ENCODE results near the gene ANKRD23. TPM values are rescaled to one million over a fixed set of nuclear protein-coding genes. Genes with fewer than 3 reads are reported as not detected.
A peak's percentile ranks its signal among the peaks of the same experiment; 100 is the strongest.
"Not testable (repeated sequence)": the region's sequence is repeated elsewhere in the genome, so short reads cannot be mapped to it uniquely, and the experiment has no call there.

Gene ANKRD23
- total RNA-seq, 1 donor from 2014 or later = 4.4 TPM

GRCh38 chr2:96801005-96801785 is 42.6 kb downstream of the ANKRD23 start:
- DNase-seq (ENCODE audit: low spot score) (peak; percentile 84), ATAC-seq (peak; percentile 99)

GRCh38 chr2:96800061-96801004 is 43.5 kb downstream of the ANKRD23 start:
- no peak for DNase-seq (ENCODE audit: low spot score)
- no peak for ATAC-seq

- DNase-seq (ENCODE audit: low spot score) = no peak
- ATAC-seq = no peak
Measured at GRCh38 chr2:96799623-96799935, 44.2 kb downstream of the ANKRD23 start.

- DNase-seq (ENCODE audit: low spot score) = no peak
Measured at GRCh38 chr2:96798733-96799622, 44.8 kb downstream of the ANKRD23 start.

GRCh38 chr2:96797066-96797625 is 46.7 kb downstream of the ANKRD23 start:
- DNase-seq (ENCODE audit: low spot score) (no peak), ATAC-seq (no peak)

More at GRCh38 chr2:96798733-96799622, 44.8 kb downstream of the ANKRD23 start:
- no peak for ATAC-seq

GRCh38 chr2:96796497-96796896 is 47.3 kb downstream of the ANKRD23 start:
- not testable (repeated sequence) for ATAC-seq; DNase-seq (ENCODE audit: low spot score)

GRCh38 chr2:96795076-96795475 is 48.7 kb downstream of the ANKRD23 start:
- ATAC-seq (no peak), DNase-seq (ENCODE audit: low spot score) (no peak)

GRCh38 chr2:96792772-96793749 is 50.8 kb downstream of the ANKRD23 start:
- DNase-seq (ENCODE audit: low spot score) = no peak
- no peak for ATAC-seq

- no peak for ATAC-seq
- DNase-seq (ENCODE audit: low spot score) = no peak
Measured at GRCh38 chr2:96789245-96789617, 54.6 kb downstream of the ANKRD23 start.

- DNase-seq (ENCODE audit: low spot score) (peak; percentile 81), ATAC-seq (peak; percentile 96)
Measured at GRCh38 chr2:96788442-96789244, 55.2 kb downstream of the ANKRD23 start.

Other genes starting within 250 kb of the ANKRD23 start
- gene KANSL3, start 205.7 kb downstream of the ANKRD23 start, total RNA-seq = 18.5 TPM
- gene FER1L5, start 201.3 kb downstream of the ANKRD23 start, total RNA-seq = 0.10 TPM
- 12.0 TPM for gene LMAN2L, start 104.0 kb downstream of the ANKRD23 start, total RNA-seq
- gene CNNM4, start 83.1 kb downstream of the ANKRD23 start, total RNA-seq = 3.4 TPM
- 31.4 TPM for gene CNNM3, start 27.8 kb downstream of the ANKRD23 start, total RNA-seq
- gene ANKRD39, start 14.0 kb upstream of the ANKRD23 start, total RNA-seq = 9.5 TPM
- gene SEMA4C, start 26.1 kb upstream of the ANKRD23 start, total RNA-seq = 18.6 TPM
- 0.43 TPM for gene FAM178B, start 142.6 kb upstream of the ANKRD23 start, total RNA-seq